ENCODE results near the gene TNS3.

DNA sequence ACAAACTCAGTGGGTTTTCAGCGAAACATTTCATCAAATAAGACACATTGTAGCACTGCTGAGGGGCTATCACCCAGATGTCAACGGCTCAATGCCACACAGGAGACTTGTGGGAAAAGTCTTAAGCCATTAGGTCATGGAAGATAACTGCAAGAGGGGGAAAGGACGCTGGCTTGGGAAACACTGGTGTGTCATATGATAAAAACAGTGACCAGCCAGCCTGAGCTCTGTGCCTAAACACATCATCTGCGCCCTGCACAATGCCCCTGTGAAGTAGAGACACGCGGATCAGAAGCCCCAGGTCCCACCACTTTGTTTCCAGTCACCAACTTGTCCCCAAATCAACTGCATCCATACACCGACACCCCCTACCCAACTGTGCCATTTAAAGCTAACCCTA, 116.7 kb downstream of the TNS3 start:
- TF ChIP-seq, protein P1, sequence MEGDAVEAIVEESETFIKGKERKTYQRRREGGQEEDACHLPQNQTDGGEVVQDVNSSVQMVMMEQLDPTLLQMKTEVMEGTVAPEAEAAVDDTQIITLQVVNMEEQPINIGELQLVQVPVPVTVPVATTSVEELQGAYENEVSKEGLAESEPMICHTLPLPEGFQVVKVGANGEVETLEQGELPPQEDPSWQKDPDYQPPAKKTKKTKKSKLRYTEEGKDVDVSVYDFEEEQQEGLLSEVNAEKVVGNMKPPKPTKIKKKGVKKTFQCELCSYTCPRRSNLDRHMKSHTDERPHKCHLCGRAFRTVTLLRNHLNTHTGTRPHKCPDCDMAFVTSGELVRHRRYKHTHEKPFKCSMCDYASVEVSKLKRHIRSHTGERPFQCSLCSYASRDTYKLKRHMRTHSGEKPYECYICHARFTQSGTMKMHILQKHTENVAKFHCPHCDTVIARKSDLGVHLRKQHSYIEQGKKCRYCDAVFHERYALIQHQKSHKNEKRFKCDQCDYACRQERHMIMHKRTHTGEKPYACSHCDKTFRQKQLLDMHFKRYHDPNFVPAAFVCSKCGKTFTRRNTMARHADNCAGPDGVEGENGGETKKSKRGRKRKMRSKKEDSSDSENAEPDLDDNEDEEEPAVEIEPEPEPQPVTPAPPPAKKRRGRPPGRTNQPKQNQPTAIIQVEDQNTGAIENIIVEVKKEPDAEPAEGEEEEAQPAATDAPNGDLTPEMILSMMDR (IDR thresholded peaks at IDR 0.05), result no peak
- TF ChIP-seq EZH2 (IDR thresholded peaks at IDR 0.05; ENCODE audit: borderline replicate concordance, insufficient read depth, low read depth, low read length, poor library complexity, severe bottlenecking), result no peak

All from B cell (primary cell).